Activated T-cell treated with anti-CD3 and anti-CD28 coated beads for 48 hours (primary cell): ENCODE measurements around the gene RNF217.
"Not testable (repeated sequence)": the region's sequence is repeated elsewhere in the genome, so short reads cannot be mapped to it uniquely, and the experiment has no call there.

ENCODE experiments used
- DNase-seq: peaks from one replicate; pipeline ENCODE4 v3.0.0-alpha.2; 2020; ENCODE audit warnings: low read depth

RNF217 gene

GRCh38 chr6:124963831-124964763, 1.9 kb downstream of the RNF217 start:
- no peak for DNase-seq

DNA sequence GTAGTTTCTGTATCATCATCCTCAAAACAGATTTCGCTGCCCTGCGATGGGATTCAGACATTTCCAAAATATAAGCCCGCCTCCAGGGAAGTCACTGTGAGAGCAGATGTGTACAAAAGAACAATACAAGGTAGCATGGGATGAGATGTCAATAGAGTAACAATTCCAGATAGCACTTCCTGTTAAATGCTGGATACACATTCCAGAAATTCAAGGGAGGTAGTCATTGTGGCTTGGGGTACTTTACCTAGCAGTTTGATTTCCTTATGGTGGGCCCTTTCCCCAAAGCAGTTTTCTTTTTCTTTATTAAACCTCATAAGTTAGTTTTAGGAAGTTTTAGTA, 2.5 kb downstream of the RNF217 start:
- DNase-seq, result no peak

DNA sequence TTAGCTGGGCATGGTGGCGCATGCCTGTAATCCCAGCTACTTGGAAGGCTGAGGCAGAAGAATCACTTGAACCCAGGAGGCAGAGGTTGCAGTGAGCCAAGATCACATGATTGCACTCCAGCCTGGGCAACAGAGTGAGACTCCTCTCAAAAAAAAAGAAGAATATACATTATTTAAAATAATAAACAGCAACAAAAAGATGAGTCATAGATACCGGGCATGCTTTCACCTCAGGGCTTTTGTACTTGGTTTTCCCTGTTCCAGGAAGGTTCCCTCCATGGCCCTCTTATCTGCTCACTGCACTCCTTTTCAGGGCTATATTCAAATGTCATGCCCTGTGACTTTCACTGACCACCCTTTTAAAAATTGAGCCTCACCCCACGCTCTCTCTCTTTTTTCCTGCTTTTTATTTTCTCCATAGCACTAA, 3.2 kb downstream of the RNF217 start:
- not testable (repeated sequence) for DNase-seq

DNA sequence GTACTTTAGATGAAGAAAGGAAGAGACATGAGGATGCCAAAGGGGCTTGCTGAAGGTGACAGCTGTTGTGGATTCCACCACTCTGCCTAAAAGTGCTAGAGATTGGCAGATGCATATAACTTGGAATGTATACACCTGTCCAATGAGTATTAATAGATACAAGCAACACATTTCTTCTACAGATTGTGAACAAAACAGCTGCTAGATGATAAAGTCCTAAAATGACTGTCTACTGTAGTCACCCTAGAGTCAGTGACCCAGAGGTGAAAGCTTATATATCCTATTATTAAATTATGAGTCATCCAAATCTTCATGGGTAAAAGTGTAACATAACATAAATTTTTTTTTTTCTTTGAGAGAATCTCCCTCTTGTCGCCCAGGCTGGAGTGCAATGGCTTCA, 5.2 kb downstream of the RNF217 start:
- DNase-seq, result no peak

- no peak for DNase-seq
These were observed 6.2 kb downstream of the RNF217 start for GRCh38 chr6:124968401-124968800.

GRCh38 chr6:124970243-124970642, 8.0 kb downstream of the RNF217 start:
- no peak for DNase-seq

DNA sequence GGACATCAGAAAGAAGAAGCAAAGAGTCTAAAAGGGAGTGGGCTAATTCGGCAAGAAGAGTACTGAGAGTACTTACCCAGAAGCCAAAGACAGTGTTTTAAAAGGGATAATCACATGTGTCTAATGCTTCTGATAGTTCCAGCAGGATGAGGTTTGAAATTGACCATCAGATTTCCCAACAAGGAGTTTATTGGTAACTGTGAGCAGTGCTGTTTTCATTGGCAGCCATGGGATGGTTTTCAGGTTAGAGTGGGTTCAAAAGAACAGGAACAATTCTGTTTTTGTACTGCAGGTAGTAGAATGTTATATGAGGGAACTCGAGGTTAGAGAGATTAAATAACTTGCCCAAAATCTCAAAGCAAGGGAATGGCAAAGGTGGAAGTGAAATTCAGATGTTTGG, 8.5 kb downstream of the RNF217 start:
- DNase-seq, result no peak

- DNase-seq, result no peak
These were observed 11.5 kb downstream of the RNF217 start for GRCh38 chr6:124973780-124974179.

- no peak for DNase-seq
These were observed 12.6 kb downstream of the RNF217 start for GRCh38 chr6:124974771-124975377.

DNA sequence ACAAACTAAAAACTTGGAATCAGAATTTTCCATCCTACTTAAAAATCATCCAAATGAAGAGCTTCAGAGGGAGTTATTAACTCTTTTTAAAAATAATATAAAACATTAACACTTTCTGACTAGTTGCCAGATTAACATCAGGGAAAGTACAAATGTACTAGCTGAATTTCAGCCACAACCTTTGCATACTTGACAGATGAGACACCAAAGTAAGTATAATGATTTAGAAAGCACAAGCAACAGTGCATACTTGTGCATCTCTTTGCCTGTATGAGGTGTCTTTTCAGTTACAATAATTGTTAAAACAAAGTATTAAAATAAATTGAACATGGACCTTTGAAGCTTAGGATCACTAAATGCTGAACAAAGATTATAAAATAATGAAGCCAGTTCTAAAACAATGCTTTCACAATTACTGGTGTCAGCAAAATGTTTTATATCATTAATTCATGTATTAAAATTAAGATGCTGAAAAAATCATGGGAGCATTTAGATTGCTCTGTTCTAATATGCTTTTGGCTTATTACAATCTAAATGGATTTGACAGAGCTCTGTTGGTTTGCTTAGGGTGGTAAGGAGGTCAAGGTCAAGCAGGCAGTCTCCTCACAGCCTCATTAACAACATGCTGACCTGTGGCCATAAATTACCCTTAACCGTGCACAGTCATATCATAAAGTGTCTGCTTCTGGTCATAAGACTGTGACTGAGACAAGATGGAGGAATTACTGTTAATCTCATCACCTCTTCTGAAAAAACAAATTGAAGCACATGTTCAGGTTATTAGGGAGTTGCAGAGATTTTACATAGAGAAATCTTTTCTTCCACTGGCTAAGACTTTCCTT, 15.1 kb downstream of the RNF217 start:
- DNase-seq, result no peak

GRCh38 chr6:124978451-124979293, 16.4 kb downstream of the RNF217 start:
- DNase-seq, result no peak

DNA sequence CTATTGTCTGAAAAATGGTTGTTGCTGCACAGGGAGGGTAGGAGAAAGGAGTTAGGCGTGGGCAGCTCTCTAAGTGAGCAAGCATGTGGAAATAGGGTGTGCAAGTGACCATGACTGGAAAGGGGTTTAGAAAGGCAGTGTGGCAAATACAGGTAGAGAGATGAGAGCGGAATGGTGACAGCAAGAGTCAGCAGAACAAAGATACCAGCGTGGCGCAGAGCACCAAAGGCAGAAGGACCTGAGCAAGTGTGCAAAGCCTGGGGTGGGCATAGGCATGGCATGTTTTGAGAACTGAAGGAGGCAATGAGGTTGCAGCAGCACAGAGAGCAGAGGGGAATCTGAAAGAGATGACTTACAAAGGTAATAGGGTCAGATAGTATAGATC, 17.0 kb downstream of the RNF217 start:
- DNase-seq, result no peak

GRCh38 chr6:124982669-124983068, 20.4 kb downstream of the RNF217 start:
- no peak for DNase-seq

GRCh38 chr6:124983383-124984083, 21.3 kb downstream of the RNF217 start:
- DNase-seq, result no peak

GRCh38 chr6:124984668-124985338, 22.6 kb downstream of the RNF217 start:
- no peak for DNase-seq

DNA sequence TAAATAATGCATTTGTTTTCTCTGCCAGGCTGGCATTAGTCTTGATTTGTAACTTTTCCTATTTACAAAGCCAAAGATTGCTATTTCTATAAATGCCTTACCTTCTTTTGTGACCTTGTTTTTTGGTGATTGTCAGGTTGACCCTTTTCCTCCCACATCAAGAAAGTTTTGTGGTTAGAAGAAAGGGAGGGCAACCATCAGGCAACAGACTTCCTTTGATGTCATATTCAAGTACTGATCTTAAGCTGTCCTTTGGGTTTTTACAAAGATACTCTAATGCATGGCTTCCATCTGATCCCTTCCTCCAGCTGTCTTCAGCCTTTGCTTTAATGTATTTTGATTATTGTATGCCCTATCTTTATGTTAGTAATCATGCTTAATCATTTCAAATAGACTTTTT, 23.9 kb downstream of the RNF217 start:
- no peak for DNase-seq

- DNase-seq, result no peak
These were observed 25.1 kb downstream of the RNF217 start for GRCh38 chr6:124987291-124987690.

DNA sequence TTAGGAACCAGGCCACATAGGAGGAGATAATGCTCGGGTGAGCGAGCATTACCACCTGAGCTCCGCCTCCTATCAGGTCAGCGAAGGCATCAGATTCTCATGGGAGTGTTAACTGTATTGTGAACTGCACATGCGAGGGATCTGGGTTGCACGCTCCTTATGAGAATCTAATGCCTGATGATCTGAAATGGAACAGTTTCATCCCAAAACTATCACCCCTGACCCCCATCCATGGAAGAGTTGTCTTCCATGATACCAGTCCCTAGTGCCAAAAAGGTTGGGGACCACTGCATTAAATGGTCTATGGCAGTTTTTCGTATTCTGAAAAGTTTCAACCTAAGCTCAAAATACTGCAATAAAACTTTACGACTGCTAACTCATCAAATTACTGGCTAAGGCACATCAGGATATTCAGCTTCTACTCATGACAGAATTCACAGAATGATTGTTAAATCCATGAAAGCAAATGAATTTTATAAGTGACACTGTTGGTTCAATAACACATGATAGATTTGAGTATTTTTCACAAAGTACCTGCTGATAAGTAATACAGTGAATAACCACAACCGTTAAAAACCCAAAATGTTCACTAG, 25.9 kb downstream of the RNF217 start:
- DNase-seq, result no peak

DNA sequence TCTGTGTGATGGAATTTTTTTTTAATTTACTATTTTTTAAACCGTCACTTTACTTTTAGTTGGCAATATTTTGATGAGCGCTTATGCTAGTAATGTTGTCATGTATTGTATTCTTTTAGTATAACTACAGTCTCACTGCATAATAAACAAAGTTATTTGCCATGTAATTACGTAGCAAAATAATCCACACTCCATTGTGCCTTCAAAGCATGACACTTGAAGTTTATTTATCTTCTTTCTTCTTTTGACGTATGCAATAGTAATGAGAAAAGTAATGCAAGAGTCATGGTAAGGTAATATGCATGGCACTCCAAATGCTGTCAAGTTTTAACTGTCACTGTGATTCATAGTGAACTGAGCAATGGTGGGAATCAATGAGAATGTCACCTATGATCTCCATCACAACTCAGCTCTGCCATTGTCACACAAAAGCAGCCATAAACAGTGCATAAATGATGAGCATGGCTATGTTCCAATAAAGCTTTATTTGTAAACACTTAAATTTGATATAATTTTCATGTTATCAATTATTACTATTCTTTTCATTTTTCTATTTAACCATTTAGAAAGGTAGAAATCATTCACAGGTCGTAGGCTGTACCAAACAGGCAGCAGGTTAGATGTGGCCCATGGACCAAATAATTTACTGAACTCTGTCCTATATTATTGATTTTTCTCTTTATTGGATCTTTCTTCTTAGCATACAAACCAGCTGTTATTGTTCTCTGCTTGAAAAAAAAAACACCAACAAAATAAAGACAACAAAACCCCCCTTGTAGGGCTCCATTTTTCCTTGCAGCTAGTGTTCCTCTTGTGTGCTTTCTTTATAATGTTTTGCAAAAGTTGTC, 27.1 kb downstream of the RNF217 start:
- no peak for DNase-seq
